H1 (cell line): Measurements from ENCODE around the gene SULT2B1. TPM values are rescaled to one million over a fixed set of nuclear protein-coding genes. Genes with fewer than 3 reads are reported as not detected.

Source experiments
- CTCF ChIA-PET: fragments of 300-600 bp; sonication (Branson Sonifier 250); formaldehyde crosslinking; loops from one replicate; lab custom pipeline; 2021; ENCODE audit not compliant: partially characterized antibody; lab: Charles Lee
- POLR2A ChIA-PET: fragments of 300-600 bp; sonication (Branson Sonifier 250); formaldehyde crosslinking; loops from one replicate; lab custom pipeline; 2021; ENCODE audit warnings: inconsistent platforms; ENCODE audit not compliant: partially characterized antibody; lab: Charles Lee
- DNase-seq, 2 experiments: peaks; one replicate each; pipeline versions ENCODE4 v3.0.0 to v3.0.0-alpha.2; 2010 to 2022; ENCODE audit warnings: low spot score in 2 of 2, low read depth in 1 of 2, mixed read lengths in 1 of 2
- FAIRE-seq: peaks from 2 replicates; lab custom pipeline; 2011; peaks lifted over from hg19 to GRCh38; lab: Jason Lieb, UNC
- H2AFZ ChIP-seq: 2 replicates; pipeline ENCODE4 v1.8.1; 2012; ENCODE audit warnings: low read length, inconsistent platforms
- H2AK5ac ChIP-seq: 2 replicates; pipeline ENCODE4 v1.6.1; 2013; ENCODE audit warnings: low read depth, low read length
- H2BK120ac ChIP-seq: replicated peaks from 2 replicates; pipeline ENCODE3; 2013; ENCODE audit warnings: low read depth, low read length, inconsistent platforms
- H2BK12ac ChIP-seq: 2 replicates; pipeline ENCODE4 v1.6.1; 2013; ENCODE audit warnings: low read depth, low read length
- H2BK15ac ChIP-seq: 2 replicates; pipeline ENCODE4 v1.6.1; 2013; ENCODE audit warnings: low read length
- H2BK20ac ChIP-seq: 2 replicates; pipeline ENCODE4 v1.6.1; 2013; ENCODE audit warnings: low read length
- H2BK5ac ChIP-seq: 2 replicates; pipeline ENCODE4 v1.6.1; 2013; ENCODE audit warnings: low read depth, low read length
- H3K14ac ChIP-seq: 2 replicates; pipeline ENCODE4 v1.6.1; 2013; ENCODE audit warnings: inconsistent platforms; ENCODE audit not compliant: insufficient read length
- H3K18ac ChIP-seq: 2 replicates; pipeline ENCODE4 v1.6.1; 2013; ENCODE audit warnings: low read length; ENCODE audit errors: extremely low read depth
- H3K23ac ChIP-seq: 2 replicates; pipeline ENCODE4 v1.6.1; 2013; ENCODE audit warnings: inconsistent platforms; ENCODE audit not compliant: insufficient read length
- H3K23me2 ChIP-seq: 2 replicates; pipeline ENCODE4 v1.6.1; 2013; ENCODE audit warnings: low read depth, low read length
- H3K27ac ChIP-seq: 2 replicates; pipeline ENCODE4 v1.6.1; 2011; ENCODE audit warnings: low read depth, low read length, inconsistent platforms
- H3K27me3 ChIP-seq, 4 experiments: replicated peaks in 1 of 4; 1 replicate in 1 of 4; 2 replicates in 3 of 4; pipeline versions ENCODE4 v1.6.1 to v1.8.1; 2011 to 2013; ENCODE audit warnings: low read length in 3 of 4, mild to moderate bottlenecking in 3 of 4, inconsistent platforms in 2 of 4, mixed read lengths in 2 of 4, moderate library complexity in 1 of 4; ENCODE audit not compliant: control insufficient read depth in 3 of 4, insufficient read depth in 3 of 4; ENCODE audit errors: extremely low read depth in 1 of 4
- H3K36me3 ChIP-seq, 4 experiments: 2 replicates each; pipeline versions ENCODE4 v1.6.1 to v1.8.1; 2011 to 2013; ENCODE audit warnings: mild to moderate bottlenecking in 4 of 4, low read length in 3 of 4, moderate library complexity in 2 of 4, control low read depth in 1 of 4, inconsistent platforms in 1 of 4; ENCODE audit not compliant: insufficient read depth in 4 of 4, control insufficient read depth in 2 of 4
- H3K4ac ChIP-seq: replicated peaks from 2 replicates; pipeline ENCODE3; 2013; ENCODE audit warnings: low read length, low read depth, mixed read lengths, inconsistent platforms; ENCODE audit not compliant: insufficient read length
- H3K4me1 ChIP-seq, 4 experiments: replicated peaks in 1 of 4; 1 replicate in 1 of 4; 2 replicates in 3 of 4; pipeline versions ENCODE4 v1.6.1 to v1.8.1; 2011 to 2013; ENCODE audit warnings: low read length in 3 of 4, inconsistent platforms in 2 of 4, mixed read lengths in 1 of 4; ENCODE audit not compliant: insufficient read depth in 4 of 4, control insufficient read depth in 3 of 4
- H3K4me2 ChIP-seq, 2 experiments: 2 replicates each; pipeline versions ENCODE4 v1.6.1 to v1.8.1; 2011 to 2013; ENCODE audit warnings: low read depth in 2 of 2, low read length in 2 of 2, control low read depth in 1 of 2, inconsistent platforms in 1 of 2, mild to moderate bottlenecking in 1 of 2; ENCODE audit not compliant: insufficient read depth in 1 of 2
- H3K4me3 ChIP-seq, 4 experiments: fragments of 200-600, 300-600 bp in 1 of 4; sonication (generic), shearing (Covaris generic), sonication (Bioruptor Twin) in 1 of 4; 2 replicates each; pipeline versions ENCODE4 v1.5.1 to v1.8.1; 2011 to 2016; ENCODE audit warnings: low read length in 4 of 4, low read depth in 3 of 4, control low read depth in 2 of 4, inconsistent platforms in 2 of 4, mild to moderate bottlenecking in 2 of 4, mixed read lengths in 1 of 4, moderate library complexity in 1 of 4; ENCODE audit not compliant: insufficient read depth in 2 of 4; ENCODE audit errors: extremely low read depth in 1 of 4
- H3K56ac ChIP-seq: replicated peaks from 2 replicates; pipeline ENCODE3; 2013; ENCODE audit warnings: low read depth, mild to moderate bottlenecking, mixed read lengths, low read length, inconsistent platforms; ENCODE audit not compliant: insufficient read length
- H3K79me1 ChIP-seq: 2 replicates; pipeline ENCODE4 v1.6.1; 2013; ENCODE audit warnings: low read depth, low read length, control low read depth
- H3K79me2 ChIP-seq, 2 experiments: 2 replicates each; pipeline versions ENCODE4 v1.6.1 to v1.8.1; 2012 to 2013; ENCODE audit warnings: low read length in 2 of 2, mild to moderate bottlenecking in 2 of 2, inconsistent platforms in 1 of 2; ENCODE audit not compliant: insufficient read depth in 2 of 2, control insufficient read depth in 1 of 2
- H3K9ac ChIP-seq, 4 experiments: replicated peaks in 1 of 4; 1 replicate in 1 of 4; 2 replicates in 3 of 4; pipeline versions ENCODE4 v1.6.1 to v1.8.1; 2011 to 2013; ENCODE audit warnings: low read depth in 3 of 4, low read length in 3 of 4, control low read depth in 2 of 4, mild to moderate bottlenecking in 2 of 4, moderate library complexity in 2 of 4, inconsistent platforms in 1 of 4; ENCODE audit errors: extremely low read depth in 1 of 4
- H3K9me3 ChIP-seq, 2 experiments: 2 replicates each; pipeline versions ENCODE4 v1.6.1 to v1.8.1; 2012 to 2013; ENCODE audit warnings: mild to moderate bottlenecking in 2 of 2, moderate library complexity in 2 of 2, control low read depth in 1 of 2, inconsistent platforms in 1 of 2, low read depth in 1 of 2, low read length in 1 of 2, mixed read lengths in 1 of 2; ENCODE audit not compliant: insufficient read depth in 2 of 2
- H4K20me1 ChIP-seq, 2 experiments: replicated peaks in 1 of 2; 2 replicates each; pipeline versions ENCODE3 to v1.8.1; 2011 to 2013; ENCODE audit warnings: inconsistent platforms in 2 of 2, low read length in 2 of 2, mild to moderate bottlenecking in 1 of 2; ENCODE audit not compliant: insufficient read depth in 2 of 2, control insufficient read depth in 1 of 2
- H4K5ac ChIP-seq: 2 replicates; pipeline ENCODE4 v1.6.1; 2013; ENCODE audit warnings: low read length, low read depth, mixed read lengths, inconsistent platforms; ENCODE audit not compliant: insufficient read length
- H4K8ac ChIP-seq: 2 replicates; pipeline ENCODE4 v1.8.0; 2013; ENCODE audit warnings: mild to moderate bottlenecking, moderate library complexity, low read length, inconsistent platforms; ENCODE audit not compliant: insufficient read depth; ENCODE audit errors: extremely low read depth
- H4K91ac ChIP-seq: replicated peaks from 2 replicates; pipeline ENCODE3; 2013; ENCODE audit warnings: low read length, mixed read lengths, inconsistent platforms; ENCODE audit not compliant: insufficient read length
- BCL11A ChIP-seq, 2 experiments: IDR thresholded peaks; one replicate each; pipeline ENCODE4 v1.6.1; 2011; ENCODE audit warnings: low read depth in 2 of 2, low read length in 2 of 2, mild to moderate bottlenecking in 2 of 2
- CREB1 ChIP-seq: IDR thresholded peaks from 2 replicates; pipeline ENCODE4 v1.6.1; 2012; ENCODE audit warnings: inconsistent platforms
- CTBP2 ChIP-seq: IDR thresholded peaks from 2 replicates; pipeline ENCODE4 v1.7.0; 2011; ENCODE audit warnings: borderline replicate concordance, mild to moderate bottlenecking, moderate library complexity, mixed read lengths, low read length; ENCODE audit not compliant: insufficient read depth, insufficient read length
- GTF2F1 ChIP-seq: IDR thresholded peaks from 2 replicates; pipeline ENCODE4 v1.6.1; 2012; ENCODE audit warnings: low read depth, low read length, improper control_type of control experiment, borderline replicate concordance
- NRF1 ChIP-seq: IDR thresholded peaks from 2 replicates; pipeline ENCODE4 v1.6.1; 2011; ENCODE audit warnings: mild to moderate bottlenecking, low read depth, low read length, improper control_type of control experiment
- SIN3A ChIP-seq, 2 experiments: IDR thresholded peaks in 1 of 2; conservative IDR thresholded peaks in 1 of 2; 2 replicates each; pipeline ENCODE4 v1.6.1; 2011 to 2012; ENCODE audit warnings: low read length in 2 of 2, improper control_type of control experiment in 1 of 2, low read depth in 1 of 2, mild to moderate bottlenecking in 1 of 2
- SP1 ChIP-seq: IDR thresholded peaks from 2 replicates; pipeline ENCODE4 v1.6.1; 2011; ENCODE audit warnings: low read depth, low read length
- SP2 ChIP-seq: IDR thresholded peaks from 2 replicates; pipeline ENCODE4 v1.6.1; 2012; ENCODE audit warnings: mild to moderate bottlenecking, low read length, inconsistent platforms
- SP4 ChIP-seq: IDR thresholded peaks from 2 replicates; pipeline ENCODE4 v1.6.1; 2012; ENCODE audit warnings: low read length, inconsistent platforms
- WGBS, 2 experiments: shearing (Covaris generic) in 1 of 2; methylation state at CpG; one replicate each; pipeline versions ENCODE4 v1.1.6 to v1.1.7; 2013 to 2015; ENCODE audit warnings: low lambda C conversion rate in 2 of 2, mixed read lengths in 2 of 2, inconsistent platforms in 1 of 2, low coverage in 1 of 2, missing lambda C conversion rate in 1 of 2; ENCODE audit not compliant: insufficient replicate concordance in 2 of 2, insufficient coverage in 1 of 2, insufficient read length in 1 of 2; ENCODE audit errors: extremely low coverage in 1 of 2, missing lambda C conversion rate in 1 of 2; 5-methylcytosine and 5-hydroxymethylcytosine counted together
- polyA plus RNA-seq, 7 experiments: library from polyadenylated mRNA; depleted of rRNA in 3 of 7; stranded (reverse) in 5 of 7; unstranded in 2 of 7; fragments of >200 nt in 5 of 7; fragments of 200-250 nt in 2 of 7; gene quantifications; 1 replicate in 5 of 7; 2 replicates in 1 of 7; 4 replicates in 1 of 7; pipeline versions ENCODE4 v1.2.1 to v1.2.3, GENCODE V29; 2011 to 2013; ENCODE audit warnings: missing spikeins in 2 of 7, mixed read lengths in 2 of 7
- total RNA-seq: library from RNA; stranded (reverse); fragmentation: NEBNext Ultra II Directional; extraction: Animal tissue kit (Norgen Biotek cat#: 25700); gene quantifications from 2 replicates; pipeline ENCODE4 v1.2.1, GENCODE V29; 2021
- TF ChIP-seq, protein P1 (sequence below): IDR thresholded peaks from 2 replicates; pipeline ENCODE4 v1.6.1; 2011; ENCODE audit warnings: low read length, improper control_type of control experiment
- TF ChIP-seq, protein P2 (sequence below): IDR thresholded peaks from 2 replicates; pipeline ENCODE4 v1.6.1; 2012; ENCODE audit warnings: inconsistent platforms

The SULT2B1 gene
- total and polyA plus RNA-seq, 2 of the 8 experiments (the other 6 are each of a cell fraction or from before 2014, with no cell fraction given), result 1.5 to 2.6 TPM

DNA sequence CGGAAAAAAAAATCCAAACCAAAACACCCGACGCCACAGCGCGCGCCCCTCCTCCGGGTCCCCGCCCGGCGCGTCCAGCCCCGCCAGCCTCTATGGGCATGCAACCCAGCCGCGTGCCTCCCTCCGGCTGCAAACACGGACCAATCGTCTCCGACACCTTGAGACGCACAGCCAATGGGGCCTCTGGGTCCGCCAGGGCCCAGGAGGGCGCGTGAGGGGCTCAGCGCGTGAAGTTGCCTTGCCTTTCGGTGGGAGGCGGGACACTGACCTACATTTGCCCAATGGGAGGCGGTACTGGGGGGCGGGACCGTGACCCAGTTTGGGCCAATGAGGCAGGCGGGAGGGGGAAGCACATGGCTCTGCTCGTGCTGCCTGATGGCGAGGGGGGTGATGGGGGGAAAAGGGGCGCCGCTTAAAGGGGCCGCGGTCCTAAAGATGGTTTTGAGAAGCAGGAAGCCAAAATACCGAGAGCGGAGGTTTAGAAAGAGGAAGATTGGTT is 85.5 kb downstream of the SULT2B1 start:
- Histone ChIP-seq H3K18ac (peak overlapping the region; percentile 93), H3K56ac (peak overlapping the region; percentile 18), H4K5ac (peak overlapping the region; percentile 24), H3K4me1 (peaks cover 9 to 28% (median 19%) of the 10 kb centered on the region in 4 experiments), H2BK5ac (peak overlapping the region; percentile 95), H2AFZ (no peak overlapping the region), H3K27me3 (peaks cover 0 to 2% (median 0%) of the 10 kb centered on the region in 4 experiments; a peak in 2 of 7 replicates), H4K8ac (no peak overlapping the region), H3K36me3 (no peaks in the 10 kb centered on the region), H3K4me3 (peak overlapping the region; percentile 58 to 74 (median 68)), H3K27ac (peak overlapping the region; percentile 89), H3K9me3 (no peaks in the 10 kb centered on the region), H2BK15ac (no peak overlapping the region), H3K79me2 (no peaks in the 10 kb centered on the region), H3K4me2 (peak overlapping the region; percentile 94 to 95), H2BK20ac (no peak overlapping the region), H3K79me1 (no peaks in the 10 kb centered on the region), H3K14ac (no peak overlapping the region), H3K23ac (no peak overlapping the region), H3K23me2 (peaks cover 25% of the 10 kb centered on the region), H3K4ac (no peak overlapping the region), H3K9ac (peak overlapping the region in 3 of 4 experiments; percentile 64 to 72 (median 66); a peak in 6 of 7 replicates), H4K20me1 (no peaks in the 10 kb centered on the region), H2BK12ac (no peak overlapping the region; the same call in 1 of the 2 replicates), H2AK5ac (no peak overlapping the region), H4K91ac (peak overlapping the region; percentile 17), H2BK120ac (no peak overlapping the region)
- CTCF ChIA-PET, result interaction anchor here (0.6 to 1.1 kb wide), 3 partner anchors 82 to 275 kb away, joined by 3 to 5 read pairs (median 3); partner anchors contain the start of gene MAMSTR
- FAIRE-seq (no peak), DNase-seq (peak; percentile 97)
- POLR2A ChIA-PET, result interaction anchor here (0.7 to 30.9 kb wide), 7 partner anchors 8 to 327 kb away, joined by 3 to 788 read pairs (median 4); partner anchors contain the start of genes CA11, FAM83E, RPL18 and SPACA4
- 0% methylated on average over 36 of the region's 38 CpGs; no CpG with 5 or more reads in 1 of the 2 experiments for WGBS, 2 experiments
- TF ChIP-seq SP4 (peak; percentile 61; the same call in 1 of the 2 replicates), SIN3A (conservative IDR thresholded peaks at IDR 0.05 in 1 of 2, IDR thresholded peaks at IDR 0.05 in 1 of 2; ENCODE audit: low read depth in 1 of 2, low read length in 2 of 2) (0 out of 4 replicates have a peak, but pooled peaks of 1 of the 2 experiments have one; percentile 14), SP2 (0 out of 2 replicates have a peak, but pooled peaks have one; percentile 21), BCL11A (IDR thresholded peaks at IDR 0.05; ENCODE audit: low read depth in 2 of 2, low read length in 2 of 2) (no peak), NRF1 (no peak), SP1 (peak; percentile 84), GTF2F1 (peak; percentile 41; the same call in 1 of the 2 replicates), CTBP2 (no peak), CREB1 (peak; percentile 66)
- TF ChIP-seq, protein P1, sequence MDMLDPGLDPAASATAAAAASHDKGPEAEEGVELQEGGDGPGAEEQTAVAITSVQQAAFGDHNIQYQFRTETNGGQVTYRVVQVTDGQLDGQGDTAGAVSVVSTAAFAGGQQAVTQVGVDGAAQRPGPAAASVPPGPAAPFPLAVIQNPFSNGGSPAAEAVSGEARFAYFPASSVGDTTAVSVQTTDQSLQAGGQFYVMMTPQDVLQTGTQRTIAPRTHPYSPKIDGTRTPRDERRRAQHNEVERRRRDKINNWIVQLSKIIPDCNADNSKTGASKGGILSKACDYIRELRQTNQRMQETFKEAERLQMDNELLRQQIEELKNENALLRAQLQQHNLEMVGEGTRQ, result no peak; the same call in 1 of the 2 replicates
- TF ChIP-seq, protein P2, sequence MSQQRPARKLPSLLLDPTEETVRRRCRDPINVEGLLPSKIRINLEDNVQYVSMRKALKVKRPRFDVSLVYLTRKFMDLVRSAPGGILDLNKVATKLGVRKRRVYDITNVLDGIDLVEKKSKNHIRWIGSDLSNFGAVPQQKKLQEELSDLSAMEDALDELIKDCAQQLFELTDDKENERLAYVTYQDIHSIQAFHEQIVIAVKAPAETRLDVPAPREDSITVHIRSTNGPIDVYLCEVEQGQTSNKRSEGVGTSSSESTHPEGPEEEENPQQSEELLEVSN, result peak; percentile 99
